Left lung (tissue), 10 donors: ENCODE data around the gene SLIT3. TPM values are rescaled to one million over a fixed set of nuclear protein-coding genes. Genes with fewer than 3 reads are reported as not detected.

ENCODE experiments used
- ATAC-seq: fragments of 200-7000 bp; cut with Tn5 transposase; one replicate; pipeline ENCODE4 v1.9.1; 2020; ENCODE audit warnings: moderate library complexity
- DNase-seq, 4 donors: peaks; one replicate each; pipeline ENCODE4 v3.0.0-alpha.2; 2013 to 2020
- H3K27ac ChIP-seq, 2 donors: fragments of 200-600 bp; sonication (generic) in 1 of 2; one replicate each; pipeline versions ENCODE4 v1.5.0 to v1.8.0; 2020 to 2021
- H3K27me3 ChIP-seq, 2 donors: fragments of 200-600 bp; sonication (generic) in 1 of 2; one replicate each; pipeline versions ENCODE4 v1.5.0 to v1.8.0; 2020 to 2021
- H3K36me3 ChIP-seq, 2 donors: fragments of 200-600 bp; sonication (generic) in 1 of 2; one replicate each; pipeline versions ENCODE4 v1.5.0 to v1.8.0; 2020 to 2021
- H3K4me1 ChIP-seq, 2 donors: fragments of 200-600 bp; one replicate each; pipeline ENCODE4 v1.8.0; 2021
- H3K4me3 ChIP-seq, 2 donors: fragments of 200-600 bp; sonication (generic) in 1 of 2; one replicate each; pipeline versions ENCODE4 v1.5.0 to v1.8.0; 2020 to 2021; ENCODE audit warnings: mild to moderate bottlenecking in 1 of 2
- H3K9me3 ChIP-seq, 2 donors: fragments of 200-600 bp; sonication (generic) in 1 of 2; one replicate each; pipeline versions ENCODE4 v1.5.0 to v1.8.0; 2020 to 2021
- CTCF ChIP-seq, 2 donors: fragments of 200-600 bp; sonication (generic) in 1 of 2; IDR thresholded peaks; one replicate each; pipeline versions ENCODE4 v1.5.0 to v1.8.0; 2021; ENCODE audit warnings: antibody characterized with exemption in 2 of 2
- intact Hi-C, 2 donors: fragments of 100-400 bp; cut with DNase I; formaldehyde crosslinking; loops; one replicate each; pipeline versions ENCODE4 v1.11.2 to v1.14.2; 2022
- polyA plus RNA-seq, 6 donors: library from polyadenylated mRNA; unstranded; fragments of 120-200 nt; gene quantifications; one replicate each; pipeline ENCODE4 v1.2.1, GENCODE V29; 2013; ENCODE audit not compliant: insufficient read length in 6 of 6
- total RNA-seq, 2 donors: library from RNA; stranded (reverse); fragmentation: NEBNext Ultra II Directional; extraction: Animal tissue kit (Norgen Biotek cat#: 25700); gene quantifications; one replicate each; pipeline ENCODE4 v1.2.1, GENCODE V29; 2021
- donor health status: DM: no; HTN: yes; CAD: no.
- donor health status: DM: no; HTN: no; CAD: no.

The SLIT3 gene
- total and polyA plus RNA-seq, 8 donors, result 37.6 to 77.1 (median 45.9) TPM

GRCh38 chr5:168793841-168794837 lies 506.8 kb downstream of the SLIT3 start:
- Histone ChIP-seq H3K4me1 (no peaks in the 10 kb centered on the region), H3K4me3 (no peak overlapping the region), H3K27me3 (peaks cover 0 to 24% of the 10 kb centered on the region in 2 donors), H3K27ac (no peak overlapping the region), H3K36me3 (no peaks in the 10 kb centered on the region), H3K9me3 (no peaks in the 10 kb centered on the region)
- TF ChIP-seq CTCF (IDR thresholded peaks at IDR 0.05), result no peak
- DNase-seq (peak in 2 of 4 donors; percentile 60 to 79), ATAC-seq (peak; percentile 46)
- intact Hi-C loops, result no loop called here

GRCh38 chr5:168792678-168793077 lies 508.3 kb downstream of the SLIT3 start:
- DNase-seq (no peak), ATAC-seq (no peak)
- H3K4me1 ChIP-seq, result no peaks in the 10 kb centered on the region
- no peak overlapping the region for H3K4me3 ChIP-seq
- no peaks in the 10 kb centered on the region for H3K9me3 ChIP-seq
- peaks cover 0 to 31% of the 10 kb centered on the region in 2 donors for H3K27me3 ChIP-seq
- intact Hi-C loops, result no loop called here
- TF ChIP-seq CTCF (IDR thresholded peaks at IDR 0.05), result no peak
- no peak overlapping the region for H3K27ac ChIP-seq
- H3K36me3 ChIP-seq, result no peaks in the 10 kb centered on the region

GRCh38 chr5:168790671-168791250 lies 510.2 kb downstream of the SLIT3 start:
- Histone ChIP-seq H3K4me1 (no peaks in the 10 kb centered on the region), H3K4me3 (no peak overlapping the region), H3K27me3 (peaks cover 0 to 33% of the 10 kb centered on the region in 2 donors), H3K36me3 (no peaks in the 10 kb centered on the region), H3K9me3 (no peaks in the 10 kb centered on the region), H3K27ac (no peak overlapping the region)
- no peak for TF ChIP-seq CTCF (IDR thresholded peaks at IDR 0.05)
- DNase-seq (no peak), ATAC-seq (no peak)
- intact Hi-C loops, result no loop called here

- peaks cover 0 to 33% of the 10 kb centered on the region in 2 donors for H3K27me3 ChIP-seq
Observed at GRCh38 chr5:168790002-168790635, 510.8 kb downstream of the SLIT3 start.

More at GRCh38 chr5:168790002-168790635, 510.8 kb downstream of the SLIT3 start:
- DNase-seq (no peak), ATAC-seq (no peak)
- intact Hi-C loops, result no loop called here
- Histone ChIP-seq H3K9me3 (no peaks in the 10 kb centered on the region), H3K36me3 (no peaks in the 10 kb centered on the region), H3K4me1 (no peaks in the 10 kb centered on the region), H3K27ac (no peak overlapping the region), H3K4me3 (no peak overlapping the region)
- no peak for TF ChIP-seq CTCF (IDR thresholded peaks at IDR 0.05)
